ENCODE measurements around the gene TNF.

DNA sequence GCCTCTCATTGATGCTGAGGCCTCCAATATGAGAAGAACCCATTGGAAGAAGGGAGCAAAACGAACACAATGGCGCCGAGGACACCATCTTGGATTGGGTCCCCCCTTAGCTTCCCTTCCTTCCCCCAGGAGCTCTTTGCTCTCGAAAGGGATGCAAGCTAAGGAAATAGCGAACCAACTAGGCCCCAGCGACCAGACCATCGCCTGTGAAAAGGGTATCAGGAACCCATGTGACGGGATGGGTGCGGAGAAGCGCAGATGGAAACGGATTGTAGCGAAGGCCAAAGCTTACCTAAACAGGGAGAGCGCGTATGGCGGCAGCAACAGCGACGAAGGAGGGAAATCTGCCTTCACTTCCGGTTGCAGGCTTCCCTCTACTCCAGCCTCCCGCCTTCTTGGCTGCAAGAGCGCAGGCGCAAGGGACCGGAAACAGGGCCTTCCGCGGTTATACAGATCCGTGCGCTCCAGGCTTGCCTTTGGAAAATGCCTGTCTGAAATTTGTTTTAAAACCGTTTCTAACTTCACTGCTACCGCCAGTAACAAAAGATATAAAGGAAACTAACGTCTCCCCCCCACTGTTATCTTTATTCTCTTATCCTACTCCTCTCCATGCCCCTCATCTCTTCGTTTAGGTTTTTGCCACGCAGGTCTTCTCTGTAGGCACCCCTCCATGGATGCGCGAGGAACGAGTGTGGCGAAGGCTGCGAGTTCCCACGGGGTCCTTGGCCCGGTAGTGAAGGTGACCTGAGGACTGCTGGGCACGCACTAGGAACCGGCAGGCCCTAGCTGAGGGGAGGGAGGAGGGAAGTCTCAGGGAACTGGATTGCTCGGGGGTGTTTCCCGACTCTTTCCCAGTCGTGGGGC lies 33.5 kb upstream of the TNF start, which contains the start of gene DDX39B:
- TF ChIP-seq, protein P1, sequence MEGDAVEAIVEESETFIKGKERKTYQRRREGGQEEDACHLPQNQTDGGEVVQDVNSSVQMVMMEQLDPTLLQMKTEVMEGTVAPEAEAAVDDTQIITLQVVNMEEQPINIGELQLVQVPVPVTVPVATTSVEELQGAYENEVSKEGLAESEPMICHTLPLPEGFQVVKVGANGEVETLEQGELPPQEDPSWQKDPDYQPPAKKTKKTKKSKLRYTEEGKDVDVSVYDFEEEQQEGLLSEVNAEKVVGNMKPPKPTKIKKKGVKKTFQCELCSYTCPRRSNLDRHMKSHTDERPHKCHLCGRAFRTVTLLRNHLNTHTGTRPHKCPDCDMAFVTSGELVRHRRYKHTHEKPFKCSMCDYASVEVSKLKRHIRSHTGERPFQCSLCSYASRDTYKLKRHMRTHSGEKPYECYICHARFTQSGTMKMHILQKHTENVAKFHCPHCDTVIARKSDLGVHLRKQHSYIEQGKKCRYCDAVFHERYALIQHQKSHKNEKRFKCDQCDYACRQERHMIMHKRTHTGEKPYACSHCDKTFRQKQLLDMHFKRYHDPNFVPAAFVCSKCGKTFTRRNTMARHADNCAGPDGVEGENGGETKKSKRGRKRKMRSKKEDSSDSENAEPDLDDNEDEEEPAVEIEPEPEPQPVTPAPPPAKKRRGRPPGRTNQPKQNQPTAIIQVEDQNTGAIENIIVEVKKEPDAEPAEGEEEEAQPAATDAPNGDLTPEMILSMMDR (IDR thresholded peaks at IDR 0.05) = no peak
- TF ChIP-seq POLR2AphosphoS5 (IDR thresholded peaks at IDR 0.05) = peak; percentile 96

All from gastroesophageal sphincter (tissue), 3 donors.